Fibroblast of the conjunctiva (primary cell): ENCODE measurements around the gene PAOX.
A peak's percentile ranks its signal among the peaks of the same experiment; 100 is the strongest.
"Not testable (repeated sequence)": the region's sequence is repeated elsewhere in the genome, so short reads cannot be mapped to it uniquely, and the experiment has no call there.

Experiments
- DNase-seq: peaks from one replicate; pipeline ENCODE4 v3.0.0-alpha.2; 2010; ENCODE audit warnings: low read depth

PAOX gene

GRCh38 chr10:133364645-133365431 is 14.2 kb upstream of the PAOX start:
- no peak for DNase-seq

GRCh38 chr10:133365461-133366129 is 13.5 kb upstream of the PAOX start:
- DNase-seq = no peak

- no peak for DNase-seq
Observed at GRCh38 chr10:133366130-133366478, 13.0 kb upstream of the PAOX start.

DNA sequence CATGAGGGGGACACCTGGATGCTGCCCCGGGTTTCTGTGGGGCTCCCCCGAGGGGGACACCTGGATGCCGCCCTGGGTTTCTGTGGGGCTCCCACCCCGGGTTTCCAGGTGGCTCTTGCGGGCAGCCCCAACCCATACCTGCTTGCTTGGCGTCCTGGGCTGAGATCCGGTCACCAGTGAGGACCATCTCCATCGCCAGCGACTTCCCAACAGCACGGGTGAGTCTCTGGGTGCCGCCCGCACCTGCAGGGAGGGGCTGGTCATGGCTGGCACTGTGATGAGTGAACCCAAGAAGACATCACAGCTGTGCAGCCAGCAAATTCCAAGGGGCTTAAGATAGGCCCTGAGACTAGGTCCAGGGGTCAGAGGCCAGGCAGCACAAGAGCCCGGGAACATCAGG is 12.3 kb upstream of the PAOX start:
- no peak for DNase-seq

DNA sequence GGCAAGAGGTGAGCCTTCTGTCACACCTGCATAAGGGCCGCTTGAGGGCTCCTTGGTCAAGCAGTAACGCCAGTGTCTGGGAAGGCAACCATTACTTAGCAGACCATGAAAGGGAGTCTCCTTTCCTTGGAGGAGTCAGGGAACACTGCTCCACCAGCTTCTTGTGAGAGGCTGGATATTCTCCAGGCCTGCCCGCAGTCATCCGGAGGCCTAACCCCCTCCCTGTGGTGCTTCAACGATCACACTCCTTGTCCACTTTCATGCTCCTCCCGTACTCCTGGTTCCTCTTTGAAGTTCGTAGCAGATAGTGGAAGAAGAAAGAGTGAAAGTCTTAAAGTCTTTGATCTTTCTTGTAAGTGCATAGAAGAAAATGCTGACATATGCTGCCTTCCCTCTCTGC is 11.6 kb upstream of the PAOX start:
- DNase-seq = not testable (repeated sequence)

DNA sequence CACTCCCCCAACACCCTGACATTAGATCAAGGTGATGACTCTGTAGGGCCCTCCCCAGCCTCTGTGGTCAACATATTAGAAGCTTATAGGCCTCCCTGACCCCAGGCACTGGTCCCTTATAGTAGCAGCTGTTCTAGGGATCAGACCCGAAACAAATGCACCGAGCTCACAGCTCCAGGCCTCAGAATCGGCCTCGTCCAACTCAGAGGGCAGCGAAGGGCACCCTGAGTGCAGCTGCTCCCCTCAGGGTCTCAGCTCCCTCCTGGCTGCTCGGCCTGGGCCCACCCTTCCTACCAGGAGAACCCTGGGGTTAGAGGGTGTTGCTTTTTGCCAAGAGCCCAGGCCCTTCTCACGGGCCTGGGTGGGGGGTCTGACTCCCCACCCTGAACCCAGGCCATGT is 10.9 kb upstream of the PAOX start:
- no peak for DNase-seq

GRCh38 chr10:133370030-133370786 is 8.9 kb upstream of the PAOX start:
- DNase-seq = no peak

DNA sequence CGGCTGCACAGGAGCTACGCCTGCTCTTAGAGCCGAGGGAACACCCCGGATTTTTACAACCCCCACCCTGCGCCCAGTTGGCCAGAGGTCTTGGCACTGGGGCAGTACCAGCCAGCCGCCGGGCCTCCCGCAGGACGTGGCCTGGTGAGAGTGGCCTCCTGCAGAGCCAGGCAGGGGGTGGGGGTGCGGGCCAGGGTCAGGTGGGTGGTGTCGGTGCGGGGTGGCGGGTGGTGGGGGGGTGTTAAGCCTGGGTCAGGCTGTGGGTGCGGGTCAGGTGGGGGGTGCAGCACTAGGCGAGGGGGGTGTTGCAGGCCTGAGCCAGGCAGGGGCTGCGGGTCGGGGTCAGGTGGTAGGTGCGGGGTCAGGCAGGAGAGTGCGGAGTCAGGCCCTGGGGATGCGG is 6.6 kb upstream of the PAOX start:
- no peak for DNase-seq

- DNase-seq = peak; percentile 76
Observed at GRCh38 chr10:133373174-133374090, 5.6 kb upstream of the PAOX start, which contains the start of gene ECHS1. TSS of gene ECHS1 (minus strand) at chr10:133373354. CDS start at chr10:133373333, 21 bp downstream.

DNA sequence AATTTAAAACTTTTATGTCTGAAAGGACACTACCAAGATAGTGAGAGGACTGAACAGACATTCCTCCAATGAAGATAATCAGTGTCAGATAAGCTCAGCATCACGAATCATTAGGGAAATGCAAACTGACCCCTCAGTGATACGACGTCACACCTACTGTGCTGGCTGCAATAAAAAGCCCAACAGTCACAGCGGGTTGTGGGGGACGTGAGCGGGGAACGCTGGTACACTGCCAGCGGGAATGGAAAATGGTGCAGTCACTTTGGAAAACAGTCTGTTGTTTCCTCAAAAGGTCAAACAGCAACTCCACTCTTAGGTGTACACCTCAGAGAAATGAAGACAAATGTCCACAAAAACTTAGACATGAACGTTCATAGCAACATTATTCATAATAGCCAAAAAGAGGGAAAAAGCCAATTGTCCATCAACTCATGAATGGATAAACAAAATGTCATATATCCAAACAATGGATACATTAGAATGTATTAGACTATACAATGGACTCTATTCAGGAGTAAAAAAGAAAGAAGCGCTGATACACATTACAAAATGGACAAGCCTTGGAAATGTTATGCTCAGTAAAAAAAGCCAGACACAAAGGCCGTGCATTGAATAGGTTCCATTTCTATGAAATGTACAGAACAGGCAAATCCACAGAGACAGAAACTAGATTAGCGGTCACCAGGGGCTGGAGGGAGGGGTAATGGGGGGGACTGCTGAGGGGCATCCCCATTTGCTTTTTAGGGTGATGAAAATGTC is 3.5 kb upstream of the PAOX start:
- DNase-seq = no peak

- not testable (repeated sequence) for DNase-seq
Observed at GRCh38 chr10:133376183-133376582, 2.9 kb upstream of the PAOX start.

DNA sequence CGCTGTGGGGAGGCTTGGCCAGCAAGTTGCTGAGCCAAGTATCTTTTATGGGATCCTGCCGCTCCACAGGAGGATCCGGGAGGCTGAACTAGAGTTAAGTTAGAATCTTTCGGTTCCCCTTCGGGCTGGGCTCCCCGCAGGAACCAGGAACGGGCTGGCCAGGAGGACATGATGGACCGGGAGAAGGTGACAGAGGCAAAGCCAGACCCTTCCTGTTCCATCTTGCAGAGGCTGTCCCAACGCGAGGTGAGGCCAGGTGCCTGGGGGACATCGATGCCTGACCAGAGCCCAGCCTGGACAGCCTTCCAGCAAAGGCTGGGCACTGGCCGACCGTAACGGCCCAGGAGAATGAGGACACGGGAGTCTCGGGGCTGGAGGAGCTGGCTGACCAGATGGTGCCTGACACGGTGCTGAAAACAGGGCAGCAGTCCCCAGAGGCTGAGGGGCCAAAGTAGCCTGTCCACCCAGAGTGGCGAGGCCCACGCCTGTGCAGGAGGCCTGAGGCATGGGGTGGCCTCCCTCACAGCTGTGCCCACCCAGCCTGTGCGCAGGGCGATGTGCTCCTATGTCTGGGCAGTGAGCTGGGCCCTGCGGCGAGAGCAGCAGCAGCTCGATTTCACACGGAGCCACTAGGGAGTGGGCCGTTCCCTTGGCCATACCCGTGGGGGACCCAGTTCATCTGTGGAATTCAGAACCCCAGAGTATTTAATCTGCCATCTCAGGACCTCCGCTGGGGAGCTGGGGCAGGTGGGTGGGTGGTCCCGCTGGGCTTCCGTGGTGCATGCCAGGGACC is 1.8 kb upstream of the PAOX start:
- DNase-seq = no peak

GRCh38 chr10:133377818-133378250 is 1.2 kb upstream of the PAOX start:
- DNase-seq = no peak

GRCh38 chr10:133378251-133379096 is 588 bp upstream of the PAOX start:
- no peak for DNase-seq

DNA sequence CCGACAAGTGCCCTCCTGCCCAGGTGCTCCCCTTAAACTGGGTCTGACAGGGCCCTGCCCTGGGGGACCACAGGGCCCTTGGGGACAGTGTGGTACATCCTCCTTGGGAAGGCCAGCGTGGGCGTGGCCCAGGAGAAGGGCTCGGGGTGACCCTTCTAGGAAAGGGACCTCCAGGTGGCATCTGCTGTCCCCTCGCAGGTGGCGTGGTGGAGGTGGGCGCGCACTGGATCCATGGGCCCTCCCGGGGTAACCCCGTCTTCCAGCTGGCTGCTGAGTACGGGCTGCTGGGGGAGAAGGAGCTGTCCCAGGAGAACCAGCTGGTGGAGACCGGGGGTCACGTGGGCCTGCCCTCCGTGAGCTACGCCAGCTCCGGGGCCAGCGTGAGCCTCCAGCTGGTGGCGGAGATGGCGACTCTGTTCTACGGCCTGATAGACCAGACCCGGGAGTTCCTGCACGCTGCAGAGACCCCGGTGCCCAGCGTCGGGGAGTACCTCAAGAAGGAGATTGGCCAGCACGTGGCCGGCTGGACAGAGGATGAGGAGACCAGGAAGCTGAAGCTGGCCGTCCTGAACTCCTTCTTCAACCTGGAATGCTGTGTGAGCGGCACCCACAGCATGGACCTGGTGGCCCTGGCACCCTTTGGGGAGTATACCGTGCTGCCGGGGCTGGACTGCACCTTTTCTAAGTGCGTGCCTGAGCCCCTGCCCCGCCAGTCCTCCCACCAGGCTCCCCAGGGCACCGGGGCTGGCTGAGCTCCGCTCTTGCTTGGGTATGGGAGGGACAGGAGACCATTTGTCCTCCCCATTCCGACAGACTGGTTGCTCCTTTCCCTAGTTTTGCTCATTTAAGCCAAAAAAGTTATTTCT is 972 bp downstream of the PAOX start:
- no peak for DNase-seq

GRCh38 chr10:133381036-133381435 is 2.0 kb downstream of the PAOX start:
- no peak for DNase-seq

GRCh38 chr10:133383551-133383950 is 4.5 kb downstream of the PAOX start:
- no peak for DNase-seq

DNA sequence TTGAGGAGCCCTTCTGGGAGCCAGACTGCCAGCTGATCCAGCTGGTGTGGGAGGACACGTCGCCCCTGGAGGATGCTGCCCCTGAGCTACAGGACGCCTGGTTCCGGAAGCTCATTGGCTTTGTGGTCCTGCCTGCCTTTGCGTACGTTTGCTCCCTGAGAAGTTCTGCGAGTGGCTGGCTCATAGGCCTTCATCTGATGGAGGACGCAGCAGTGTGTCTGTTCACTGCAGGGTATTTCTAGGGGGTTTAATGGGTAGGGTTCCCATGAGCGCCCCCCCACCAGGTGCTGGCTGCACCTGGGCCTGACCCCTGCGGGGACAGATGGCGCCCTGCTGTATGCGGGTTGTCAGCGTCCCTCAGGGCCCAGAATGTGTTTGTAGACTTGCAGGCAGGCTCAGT is 5.0 kb downstream of the PAOX start:
- DNase-seq = no peak
